Suppressor macrophage (primary cell): ENCODE measurements around the gene SELENOI.
"Not testable (repeated sequence)": the region's sequence is repeated elsewhere in the genome, so short reads cannot be mapped to it uniquely, and the experiment has no call there.

Experiments used
- DNase-seq, 4 experiments: peaks; one replicate each; pipeline ENCODE4 v3.0.0-alpha.2; 2020 to 2022

Gene SELENOI

GRCh38 chr2:26359886-26360473 is 14.0 kb downstream of the SELENOI start:
- no peak for DNase-seq

GRCh38 chr2:26363323-26363722 is 17.4 kb downstream of the SELENOI start:
- no peak for DNase-seq

- no peak for DNase-seq
Observed at GRCh38 chr2:26363958-26364357, 18.0 kb downstream of the SELENOI start.

- no peak for DNase-seq
Observed at GRCh38 chr2:26364669-26365068, 18.7 kb downstream of the SELENOI start.

GRCh38 chr2:26366957-26367356 is 21.0 kb downstream of the SELENOI start:
- no peak for DNase-seq

- not testable (repeated sequence) for DNase-seq
Observed at GRCh38 chr2:26369664-26370063, 23.7 kb downstream of the SELENOI start.

GRCh38 chr2:26370909-26371308 is 25.0 kb downstream of the SELENOI start:
- not testable (repeated sequence) for DNase-seq

GRCh38 chr2:26376799-26377198 is 30.9 kb downstream of the SELENOI start:
- no peak for DNase-seq

GRCh38 chr2:26380281-26380680 is 34.3 kb downstream of the SELENOI start:
- DNase-seq, result no peak

GRCh38 chr2:26382564-26382963 is 36.6 kb downstream of the SELENOI start:
- DNase-seq, result peak; percentile 35 to 57 (median 48)

- no peak for DNase-seq
Observed at GRCh38 chr2:26384183-26384582, 38.2 kb downstream of the SELENOI start.

- no peak for DNase-seq
Observed at GRCh38 chr2:26384597-26384996, 38.7 kb downstream of the SELENOI start.

GRCh38 chr2:26387189-26387588 is 41.2 kb downstream of the SELENOI start:
- no peak for DNase-seq

GRCh38 chr2:26394694-26395093 is 48.8 kb downstream of the SELENOI start:
- no peak for DNase-seq

- no peak for DNase-seq
Observed at GRCh38 chr2:26395394-26395793, 49.5 kb downstream of the SELENOI start.

GRCh38 chr2:26396734-26397298 is 50.9 kb downstream of the SELENOI start:
- DNase-seq, result no peak

- DNase-seq, result no peak
Observed at GRCh38 chr2:26399771-26400376, 53.9 kb downstream of the SELENOI start.

- DNase-seq, result no peak
Observed at GRCh38 chr2:26400723-26401122, 54.8 kb downstream of the SELENOI start.

- peak; percentile 47 to 77 (median 55) for DNase-seq
Observed at GRCh38 chr2:26401739-26402541, 56.0 kb downstream of the SELENOI start, which contains the start of gene DRC1. TSS of gene DRC1 (plus strand) at chr2:26401920. CDS start at chr2:26401990, 70 bp downstream.

GRCh38 chr2:26407526-26407925 is 61.6 kb downstream of the SELENOI start:
- DNase-seq, result no peak

GRCh38 chr2:26409785-26410184 is 63.8 kb downstream of the SELENOI start:
- DNase-seq, result no peak

GRCh38 chr2:26410764-26411243 is 64.9 kb downstream of the SELENOI start:
- DNase-seq, result peak in 3 of 4 experiments; percentile 15 to 28 (median 20)

- no peak for DNase-seq
Observed at GRCh38 chr2:26411419-26411818, 65.5 kb downstream of the SELENOI start.
